ENCODE measurements around the gene LYPD6B. TPM values are rescaled to one million over a fixed set of nuclear protein-coding genes. Genes with fewer than 3 reads are reported as not detected.

LYPD6B gene
- total RNA-seq, 1 donor from 2014 or later = 1.1 TPM

GRCh38 chr2:149192427-149192826 lies 153.9 kb downstream of the LYPD6B start:
- TF ChIP-seq, protein P1, sequence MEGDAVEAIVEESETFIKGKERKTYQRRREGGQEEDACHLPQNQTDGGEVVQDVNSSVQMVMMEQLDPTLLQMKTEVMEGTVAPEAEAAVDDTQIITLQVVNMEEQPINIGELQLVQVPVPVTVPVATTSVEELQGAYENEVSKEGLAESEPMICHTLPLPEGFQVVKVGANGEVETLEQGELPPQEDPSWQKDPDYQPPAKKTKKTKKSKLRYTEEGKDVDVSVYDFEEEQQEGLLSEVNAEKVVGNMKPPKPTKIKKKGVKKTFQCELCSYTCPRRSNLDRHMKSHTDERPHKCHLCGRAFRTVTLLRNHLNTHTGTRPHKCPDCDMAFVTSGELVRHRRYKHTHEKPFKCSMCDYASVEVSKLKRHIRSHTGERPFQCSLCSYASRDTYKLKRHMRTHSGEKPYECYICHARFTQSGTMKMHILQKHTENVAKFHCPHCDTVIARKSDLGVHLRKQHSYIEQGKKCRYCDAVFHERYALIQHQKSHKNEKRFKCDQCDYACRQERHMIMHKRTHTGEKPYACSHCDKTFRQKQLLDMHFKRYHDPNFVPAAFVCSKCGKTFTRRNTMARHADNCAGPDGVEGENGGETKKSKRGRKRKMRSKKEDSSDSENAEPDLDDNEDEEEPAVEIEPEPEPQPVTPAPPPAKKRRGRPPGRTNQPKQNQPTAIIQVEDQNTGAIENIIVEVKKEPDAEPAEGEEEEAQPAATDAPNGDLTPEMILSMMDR (conservative IDR thresholded peaks at IDR 0.05; ENCODE audit: low read depth, low read length) = no peak

GRCh38 chr2:149200109-149200520 lies 161.6 kb downstream of the LYPD6B start:
- no peak for DNase-seq (ENCODE audit: low read depth)
- no peak overlapping the region for H3K4me3 ChIP-seq (ENCODE audit: low read depth, low read length)
- TF ChIP-seq, protein P1 (conservative IDR thresholded peaks at IDR 0.05; ENCODE audit: low read depth, low read length) = no peak

More at GRCh38 chr2:149192427-149192826, 153.9 kb downstream of the LYPD6B start:
- no peak for DNase-seq (ENCODE audit: low read depth)
- H3K4me3 ChIP-seq (ENCODE audit: low read depth, low read length) = no peak overlapping the region

GRCh38 chr2:149204686-149205085 lies 166.2 kb downstream of the LYPD6B start:
- TF ChIP-seq, protein P1 (conservative IDR thresholded peaks at IDR 0.05; ENCODE audit: low read depth, low read length) = no peak
- no peak overlapping the region for H3K4me3 ChIP-seq (ENCODE audit: low read depth, low read length)
- DNase-seq (ENCODE audit: low read depth) = no peak

GRCh38 chr2:149205143-149205542 lies 166.6 kb downstream of the LYPD6B start:
- DNase-seq (ENCODE audit: low read depth) = no peak
- TF ChIP-seq, protein P1 (conservative IDR thresholded peaks at IDR 0.05; ENCODE audit: low read depth, low read length) = no peak
- no peak overlapping the region for H3K4me3 ChIP-seq (ENCODE audit: low read depth, low read length)

- no peak overlapping the region for H3K4me3 ChIP-seq (ENCODE audit: low read depth, low read length)
- TF ChIP-seq, protein P1 (conservative IDR thresholded peaks at IDR 0.05; ENCODE audit: low read depth, low read length) = no peak
- no peak for DNase-seq (ENCODE audit: low read depth)
These were observed 175.4 kb downstream of the LYPD6B start for GRCh38 chr2:149213764-149214493.

DNA sequence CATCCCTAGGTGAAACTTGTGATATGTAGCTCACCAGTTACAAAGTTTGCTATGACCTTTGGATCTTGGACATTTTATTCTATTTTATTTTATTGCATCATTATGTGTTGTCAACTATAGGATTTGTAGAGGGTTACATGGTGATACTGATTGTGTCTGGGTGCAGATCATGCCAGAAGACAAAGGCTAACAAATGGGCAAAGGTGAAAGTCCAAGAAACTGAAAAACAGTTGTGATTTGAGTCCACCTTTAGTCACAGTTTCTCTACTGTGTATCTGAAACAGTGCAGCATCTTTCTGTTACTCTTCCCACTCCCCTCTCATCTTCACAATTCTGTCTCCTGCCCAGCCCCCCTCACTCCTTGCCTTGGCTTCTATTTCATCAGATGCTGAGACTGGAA lies 180.0 kb downstream of the LYPD6B start:
- H3K4me3 ChIP-seq (ENCODE audit: low read depth, low read length) = no peak overlapping the region
- DNase-seq (ENCODE audit: low read depth) = no peak
- TF ChIP-seq, protein P1 (conservative IDR thresholded peaks at IDR 0.05; ENCODE audit: low read depth, low read length) = no peak

GRCh38 chr2:149219856-149220255 lies 181.4 kb downstream of the LYPD6B start:
- no peak overlapping the region for H3K4me3 ChIP-seq (ENCODE audit: low read depth, low read length)
- DNase-seq (ENCODE audit: low read depth) = no peak
- TF ChIP-seq, protein P1 (conservative IDR thresholded peaks at IDR 0.05; ENCODE audit: low read depth, low read length) = no peak
